ENCODE measurements around the gene TTC27. TPM values are rescaled to one million over a fixed set of nuclear protein-coding genes. Genes with fewer than 3 reads are reported as not detected.

The TTC27 gene
- total and polyA plus RNA-seq, 2 of the 13 experiments (the other 11 are each of a cell fraction or from before 2014, with no cell fraction given): 26.7 to 44.7 TPM

- Histone ChIP-seq H4K20me1 (ENCODE audit: insufficient read depth, low read length) (no peaks in the 10 kb centered on the region), H3K27ac (ENCODE audit: extremely low read length, insufficient read depth, low read length) (no peak overlapping the region), H3K4me2 (ENCODE audit: low read depth, low read length) (no peak overlapping the region), H3K4me1 (ENCODE audit: insufficient read depth, low read length) (no peaks in the 10 kb centered on the region), H3K9ac (ENCODE audit: insufficient read depth, low read depth, low read length) (no peak overlapping the region), H2AFZ (ENCODE audit: low read length) (no peak overlapping the region), H3K36me3 (replicated peaks in 1 of 2; ENCODE audit: control insufficient read depth in 1 of 2, insufficient read depth in 2 of 2, low read length in 2 of 2) (peaks cover 2 to 10% of the 10 kb centered on the region in 2 experiments; a peak in 4 of 5 replicates), H3K27me3 (ENCODE audit: control insufficient read depth in 1 of 2, insufficient read depth in 2 of 2, low read length in 2 of 2) (no peaks in the 10 kb centered on the region), H3K79me2 (ENCODE audit: insufficient read depth, low read length) (no peaks in the 10 kb centered on the region), H3K9me3 (ENCODE audit: low read length) (no peaks in the 10 kb centered on the region), H3K4me3 (replicated peaks in 1 of 3; ENCODE audit: insufficient read depth in 1 of 3, low read depth in 2 of 3, low read length in 3 of 3) (no peak overlapping the region)
- no TSS peak for BruUV-seq (replicated peaks)
- ChIA-PET POLR2A (no interaction called here), CTCF (ENCODE audit: low intra/inter-chr PET ratio, low total read pairs) (no interaction called here)
- ATAC-seq (no peak), FAIRE-seq (no peak), DNase-seq (ENCODE audit: low spot score) (no peak)
- intact Hi-C loops (cut with micrococcal nuclease; ENCODE audit: unreplicated experiment) (no loop called here), in situ Hi-C loops (cut with HindIII; ENCODE audit: extremely low pct_ligation_motif_present, low pct_unique_long_range_greater_than_20kb) (no loop called here)
- WGBS (ENCODE audit: low lambda C conversion rate): 96% methylated on average over 1 of the region's 1 CpG
- TF ChIP-seq NAIF1 (CRISPR knock-in tag; IDR thresholded peaks at IDR 0.05; ENCODE audit: borderline replicate concordance) (no peak), BRCA1 (CRISPR knock-in tag; IDR thresholded peaks at IDR 0.05) (no peak), FOXJ3 (CRISPR knock-in tag; IDR thresholded peaks at IDR 0.05; ENCODE audit: borderline replicate concordance) (no peak), THAP11 (CRISPR knock-in tag; IDR thresholded peaks at IDR 0.05) (no peak), ZBTB26 (CRISPR knock-in tag; IDR thresholded peaks at IDR 0.05; ENCODE audit: borderline replicate concordance) (no peak), ZFYVE20 (CRISPR knock-in tag; IDR thresholded peaks at IDR 0.05; ENCODE audit: borderline replicate concordance, low read depth) (no peak), ZGPAT (CRISPR knock-in tag; IDR thresholded peaks at IDR 0.05) (no peak), MEIS2 (CRISPR knock-in tag; IDR thresholded peaks at IDR 0.05) (no peak), EEA1 (CRISPR knock-in tag; IDR thresholded peaks at IDR 0.05; ENCODE audit: borderline replicate concordance) (no peak)
These were observed 104.3 kb downstream of the TTC27 start for GRCh38 chr2:32732120-32732519.

Data from HepG2 (cell line).